Activated naive CD4-positive, alpha-beta T cell treated with anti-CD3 and anti-CD28 coated beads for 36 hours (primary cell): ENCODE measurements around the gene FPR1. TPM values are rescaled to one million over a fixed set of nuclear protein-coding genes. Genes with fewer than 3 reads are reported as not detected.
A peak's percentile ranks its signal among the peaks of the same experiment; 100 is the strongest.
"Not testable (repeated sequence)": the region's sequence is repeated elsewhere in the genome, so short reads cannot be mapped to it uniquely, and the experiment has no call there.

ENCODE experiments used
- CTCF ChIA-PET: fragments of 350-600 bp; sonication (Branson Sonifier 250); formaldehyde crosslinking; loops from one replicate; lab custom pipeline; 2021; ENCODE audit warnings: antibody characterized with exemption; lab: Charles Lee
- DNase-seq: peaks from one replicate; pipeline ENCODE4 v3.0.0-alpha.2; 2020
- H3K27ac Mint-ChIP-seq: one replicate; pipeline ENCODE4 v1.8.0; 2021; ENCODE audit warnings: mild to moderate bottlenecking, mixed read lengths
- H3K27me3 Mint-ChIP-seq: one replicate; pipeline ENCODE4 v1.8.0; 2021; ENCODE audit warnings: low read depth, mixed read lengths
- H3K36me3 Mint-ChIP-seq: one replicate; pipeline ENCODE4 v1.8.0; 2021; ENCODE audit warnings: low read depth, mixed read lengths
- H3K4me1 Mint-ChIP-seq: one replicate; pipeline ENCODE4 v1.8.0; 2021; ENCODE audit warnings: low read depth, mixed read lengths
- H3K4me3 Mint-ChIP-seq: one replicate; pipeline ENCODE4 v1.8.0; 2021; ENCODE audit warnings: mild to moderate bottlenecking, moderate library complexity, mixed read lengths
- H3K9me3 Mint-ChIP-seq: one replicate; pipeline ENCODE4 v1.8.0; 2021; ENCODE audit warnings: mixed read lengths
- intact Hi-C: fragments of 100-400 bp; cut with micrococcal nuclease; formaldehyde crosslinking; loops from one replicate; pipeline ENCODE4 v1.15.1; 2023
- total RNA-seq, 2 experiments: library from RNA; stranded (reverse); gene quantifications; one replicate each; pipeline ENCODE4 v1.2.3, GENCODE V29; 2021

The FPR1 gene
- total RNA-seq, 2 experiments from 2014 or later, result not detected

DNA sequence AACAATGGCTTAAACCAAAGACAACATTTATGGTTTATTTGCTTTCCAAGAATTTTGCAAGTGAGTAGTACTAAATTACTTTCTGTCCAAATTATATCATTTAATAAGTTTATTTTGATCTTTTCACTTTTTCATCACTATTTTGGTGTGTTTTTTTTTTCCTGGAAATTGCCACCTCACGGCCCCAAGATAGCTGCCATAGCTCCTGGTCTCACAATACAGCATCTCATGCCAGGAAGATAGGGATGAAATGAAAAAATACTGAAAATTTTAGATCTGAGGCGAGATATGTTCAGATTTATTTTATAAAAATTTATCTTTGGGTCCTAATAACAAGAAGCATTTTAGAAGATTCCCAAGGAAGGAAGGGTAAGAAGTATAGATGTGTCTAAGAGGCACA, 36.4 kb upstream of the FPR1 start:
- no peak overlapping the region for H3K4me3 Mint-ChIP-seq
- DNase-seq, result no peak
- peaks cover 3% of the 10 kb centered on the region for H3K9me3 Mint-ChIP-seq
- intact Hi-C loops, result loop anchor here (10.0 kb wide), 1 partner anchor 447 kb away; no protein-coding TSS in a partner anchor
- H3K4me1 Mint-ChIP-seq, result no peaks in the 10 kb centered on the region
- CTCF ChIA-PET, result no interaction called here
- H3K27me3 Mint-ChIP-seq, result no peaks in the 10 kb centered on the region
- no peaks in the 10 kb centered on the region for H3K36me3 Mint-ChIP-seq
- no peak overlapping the region for H3K27ac Mint-ChIP-seq

GRCh38 chr19:51786646-51787494, 35.2 kb upstream of the FPR1 start:
- intact Hi-C loops, result loop anchor here (10.0 kb wide), 1 partner anchor 448 kb away; no protein-coding TSS in a partner anchor
- no peak overlapping the region for H3K4me3 Mint-ChIP-seq
- CTCF ChIA-PET, result no interaction called here
- no peaks in the 10 kb centered on the region for H3K9me3 Mint-ChIP-seq
- H3K4me1 Mint-ChIP-seq, result no peaks in the 10 kb centered on the region
- DNase-seq, result no peak
- peaks cover 1% of the 10 kb centered on the region for H3K27me3 Mint-ChIP-seq
- H3K36me3 Mint-ChIP-seq, result no peaks in the 10 kb centered on the region
- no peak overlapping the region for H3K27ac Mint-ChIP-seq

- no peaks in the 10 kb centered on the region for H3K36me3 Mint-ChIP-seq
- CTCF ChIA-PET, result interaction anchor here (0.5 to 0.6 kb wide), 2 partner anchors 128 to 1410 kb away, joined by 3 to 4 read pairs; no protein-coding TSS in a partner anchor
- DNase-seq, result peak; percentile 85
Measured at GRCh38 chr19:51784922-51785690, 33.4 kb upstream of the FPR1 start.

GRCh38 chr19:51784109-51784785, 32.6 kb upstream of the FPR1 start:
- CTCF ChIA-PET, result interaction anchor here (0.6 kb wide), 1 partner anchor 1411 kb away, joined by 3 read pairs; no protein-coding TSS in a partner anchor
- Mint-ChIP-seq H3K9me3 (no peaks in the 10 kb centered on the region), H3K27ac (no peak overlapping the region), H3K27me3 (peaks cover 20% of the 10 kb centered on the region), H3K36me3 (no peaks in the 10 kb centered on the region), H3K4me3 (no peak overlapping the region), H3K4me1 (no peaks in the 10 kb centered on the region)
- no peak for DNase-seq
- intact Hi-C loops, result loop anchor here (2.0 to 10.0 kb wide), 2 partner anchors 79 to 451 kb away; no protein-coding TSS in a partner anchor

More at GRCh38 chr19:51784922-51785690, 33.4 kb upstream of the FPR1 start:
- Mint-ChIP-seq H3K4me3 (no peak overlapping the region), H3K9me3 (no peaks in the 10 kb centered on the region), H3K4me1 (no peaks in the 10 kb centered on the region), H3K27me3 (peaks cover 13% of the 10 kb centered on the region), H3K27ac (no peak overlapping the region)
- intact Hi-C loops, result loop anchor here (2.0 to 10.0 kb wide), 2 partner anchors 80 to 450 kb away; no protein-coding TSS in a partner anchor

GRCh38 chr19:51783372-51783771, 31.7 kb upstream of the FPR1 start:
- Mint-ChIP-seq H3K27me3 (peaks cover 23% of the 10 kb centered on the region), H3K27ac (no peak overlapping the region), H3K4me3 (no peak overlapping the region), H3K4me1 (no peaks in the 10 kb centered on the region), H3K36me3 (no peaks in the 10 kb centered on the region), H3K9me3 (no peaks in the 10 kb centered on the region)
- CTCF ChIA-PET, result no interaction called here
- intact Hi-C loops, result loop anchor here (10.0 kb wide), 1 partner anchor 451 kb away; no protein-coding TSS in a partner anchor
- DNase-seq, result peak; percentile 47

DNA sequence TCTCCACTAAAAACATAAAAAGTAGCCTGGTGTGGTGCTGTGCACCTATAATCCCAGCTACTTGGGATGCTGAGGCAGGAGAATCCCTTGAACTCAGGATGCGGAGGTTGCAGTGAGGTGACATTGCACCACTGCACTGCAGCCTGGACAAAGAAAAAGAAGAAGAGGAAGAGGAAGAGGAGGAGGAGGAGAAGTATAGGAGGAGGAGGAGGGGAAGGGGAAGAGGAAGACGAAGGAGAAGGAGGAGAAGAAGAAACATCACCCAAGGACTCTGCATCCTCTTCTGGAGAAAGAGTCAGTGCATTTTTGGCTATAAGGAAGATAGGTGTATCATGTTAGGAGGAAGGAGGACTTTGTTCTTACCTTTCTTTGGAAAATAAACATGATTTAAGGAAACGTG, 30.3 kb upstream of the FPR1 start:
- no peak for DNase-seq
- H3K4me3 Mint-ChIP-seq, result no peak overlapping the region
- peaks cover 36% of the 10 kb centered on the region for H3K27me3 Mint-ChIP-seq
- CTCF ChIA-PET, result interaction anchor here (1.0 kb wide), 1 partner anchor 484 kb away, joined by 3 read pairs; no protein-coding TSS in a partner anchor
- H3K27ac Mint-ChIP-seq, result no peak overlapping the region
- intact Hi-C loops, result loop anchor here (10.0 kb wide), 1 partner anchor 453 kb away; no protein-coding TSS in a partner anchor
- H3K9me3 Mint-ChIP-seq, result no peaks in the 10 kb centered on the region
- no peaks in the 10 kb centered on the region for H3K4me1 Mint-ChIP-seq
- H3K36me3 Mint-ChIP-seq, result no peaks in the 10 kb centered on the region

DNA sequence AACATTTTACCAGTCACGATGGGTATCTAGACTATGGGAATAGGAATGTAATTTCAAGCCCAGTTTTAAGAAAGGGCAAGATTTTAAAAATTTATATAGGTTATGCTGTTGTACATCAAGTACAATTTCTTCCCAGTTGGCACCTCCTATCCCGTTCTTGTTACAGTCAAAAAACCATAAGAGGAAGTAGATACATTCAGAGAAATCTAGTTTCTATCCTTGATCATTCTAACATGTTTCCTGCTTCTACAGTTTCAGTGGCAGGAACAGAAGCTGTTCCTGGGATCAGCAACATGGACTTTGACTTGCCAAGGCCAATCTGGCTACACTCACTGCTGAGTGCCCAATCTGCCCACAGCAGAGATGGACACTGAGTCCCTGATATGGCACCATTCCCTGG, 28.6 kb upstream of the FPR1 start:
- H3K9me3 Mint-ChIP-seq, result no peaks in the 10 kb centered on the region
- H3K4me1 Mint-ChIP-seq, result no peaks in the 10 kb centered on the region
- no peak overlapping the region for H3K27ac Mint-ChIP-seq
- DNase-seq, result no peak
- H3K36me3 Mint-ChIP-seq, result no peaks in the 10 kb centered on the region
- peaks cover 51% of the 10 kb centered on the region for H3K27me3 Mint-ChIP-seq
- CTCF ChIA-PET, result no interaction called here
- no peak overlapping the region for H3K4me3 Mint-ChIP-seq
- intact Hi-C loops, result loop anchor here (10.0 kb wide), 1 partner anchor 455 kb away; no protein-coding TSS in a partner anchor

DNA sequence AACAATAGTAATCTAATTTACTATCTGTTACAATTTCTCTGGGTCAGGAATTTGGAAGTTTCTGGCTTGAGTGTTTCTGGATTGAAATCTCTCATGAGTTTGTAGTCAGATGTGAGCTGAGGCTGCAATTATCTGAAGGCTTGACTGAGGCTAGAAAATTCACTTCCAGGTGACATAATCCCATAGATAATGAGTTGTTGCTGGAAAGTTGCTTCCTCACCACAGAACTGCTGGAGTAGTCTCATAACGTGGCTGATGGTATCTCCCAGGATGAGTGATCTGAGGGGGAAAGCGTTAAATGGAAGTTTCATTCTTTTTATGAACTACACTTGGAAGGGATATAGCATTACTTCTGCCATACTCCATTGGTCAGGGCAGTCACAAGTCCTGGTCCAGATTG, 28.0 kb upstream of the FPR1 start:
- Mint-ChIP-seq H3K9me3 (no peaks in the 10 kb centered on the region), H3K27me3 (peaks cover 55% of the 10 kb centered on the region)
- intact Hi-C loops, result loop anchor here (5.0 to 10.0 kb wide), 2 partner anchors 117 to 455 kb away; no protein-coding TSS in a partner anchor

DNA sequence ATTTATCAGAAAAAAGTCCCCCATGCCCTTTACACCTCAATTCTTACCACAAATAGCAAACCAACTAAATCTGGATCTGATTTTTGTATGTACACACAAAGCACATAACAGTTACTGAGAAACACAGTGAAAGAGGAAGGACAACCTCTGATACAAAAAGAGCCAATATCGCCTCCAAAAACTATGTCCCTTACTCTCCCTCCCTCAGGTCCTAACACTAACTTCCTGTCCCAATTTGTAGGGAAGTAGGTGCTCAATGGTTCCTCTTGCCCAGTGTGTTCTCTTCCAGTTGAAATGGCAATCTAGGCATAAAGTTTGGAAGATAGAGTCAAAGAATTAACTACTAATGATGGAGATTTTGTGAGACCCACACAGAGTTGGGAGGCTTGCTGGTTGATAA, 27.5 kb upstream of the FPR1 start:
- CTCF ChIA-PET, result no interaction called here
- Mint-ChIP-seq H3K9me3 (no peaks in the 10 kb centered on the region), H3K27ac (no peak overlapping the region), H3K27me3 (peaks cover 55% of the 10 kb centered on the region), H3K36me3 (no peaks in the 10 kb centered on the region), H3K4me3 (no peak overlapping the region), H3K4me1 (no peaks in the 10 kb centered on the region)
- intact Hi-C loops, result loop anchor here (5.0 kb wide), 1 partner anchor 117 kb away; no protein-coding TSS in a partner anchor
- no peak for DNase-seq

More for the DNA sequence above, 28.0 kb upstream of the FPR1 start:
- no peaks in the 10 kb centered on the region for H3K36me3 Mint-ChIP-seq
- no peaks in the 10 kb centered on the region for H3K4me1 Mint-ChIP-seq
- no peak for DNase-seq
- no peak overlapping the region for H3K27ac Mint-ChIP-seq
- CTCF ChIA-PET, result no interaction called here
- no peak overlapping the region for H3K4me3 Mint-ChIP-seq

DNA sequence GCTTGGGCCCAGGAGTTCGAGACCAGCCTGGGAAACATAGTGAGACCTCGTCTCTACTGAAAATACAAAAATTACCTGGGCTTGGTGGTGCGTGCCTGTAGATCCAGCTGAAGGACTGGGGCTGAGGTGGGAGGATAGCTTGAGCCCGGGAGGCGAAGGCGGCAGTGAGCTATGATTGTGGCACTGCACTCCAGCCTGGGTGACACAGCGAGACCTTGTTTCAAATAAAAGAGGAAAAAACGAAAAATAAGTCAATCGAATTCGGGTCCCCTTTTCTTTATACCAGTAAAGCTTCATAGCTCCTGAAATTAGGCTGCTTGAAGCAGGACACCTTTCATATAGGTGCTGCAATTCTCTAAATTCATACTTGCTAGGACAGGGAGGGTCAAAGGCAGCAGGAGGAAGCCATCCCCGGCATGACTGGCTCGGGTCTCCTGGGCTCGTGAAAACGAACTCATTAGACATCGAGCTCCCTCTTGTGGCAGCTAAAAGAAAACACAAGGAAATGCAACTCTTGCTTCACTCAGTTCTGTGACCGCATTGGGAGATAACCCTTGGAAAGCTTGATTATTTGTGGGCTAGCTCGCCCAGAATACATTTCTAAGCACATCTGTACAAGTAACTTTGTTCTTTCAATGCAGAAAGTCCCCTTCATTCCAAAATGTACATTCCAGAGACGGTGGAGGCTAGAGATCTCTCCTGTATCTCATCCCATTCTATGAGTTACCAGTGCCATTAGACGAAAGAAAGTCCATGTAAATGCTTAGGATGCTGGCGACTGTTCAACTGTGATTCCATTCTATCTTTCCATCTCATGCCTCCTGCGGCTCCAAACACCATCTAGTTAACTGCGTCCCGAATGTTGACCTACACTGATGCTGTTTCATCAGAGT, 26.1 kb upstream of the FPR1 start:
- H3K9me3 Mint-ChIP-seq, result no peaks in the 10 kb centered on the region
- no peak overlapping the region for H3K27ac Mint-ChIP-seq
- H3K27me3 Mint-ChIP-seq, result peaks cover 62% of the 10 kb centered on the region
- peak; percentile 49 for DNase-seq
- intact Hi-C loops, result loop anchor here (2.0 to 5.0 kb wide), 2 partner anchors 116 to 305 kb away; no protein-coding TSS in a partner anchor
- CTCF ChIA-PET, result interaction anchor here (0.6 to 3.0 kb wide), 17 partner anchors 10 to 1203 kb away, joined by 3 to 18 read pairs (median 3); partner anchors contain the start of gene VSIG10L
- H3K36me3 Mint-ChIP-seq, result no peaks in the 10 kb centered on the region
- H3K4me1 Mint-ChIP-seq, result no peaks in the 10 kb centered on the region
- H3K4me3 Mint-ChIP-seq, result no peak overlapping the region

GRCh38 chr19:51776561-51776960, 24.9 kb upstream of the FPR1 start:
- not testable (repeated sequence) for H3K4me3 Mint-ChIP-seq, H3K4me1 Mint-ChIP-seq, H3K9me3 Mint-ChIP-seq, H3K27ac Mint-ChIP-seq, DNase-seq, H3K36me3 Mint-ChIP-seq
- CTCF ChIA-PET, result interaction anchor here (0.7 to 3.0 kb wide), 4 partner anchors 9 to 119 kb away, joined by 3 to 18 read pairs (median 4); no protein-coding TSS in a partner anchor
- peaks cover 65% of the 10 kb centered on the region for H3K27me3 Mint-ChIP-seq
- intact Hi-C loops, result loop anchor here (2.0 to 5.0 kb wide), 2 partner anchors 114 to 304 kb away; no protein-coding TSS in a partner anchor
